ENCODE data around the gene EIF4B. TPM values are rescaled to one million over a fixed set of nuclear protein-coding genes. Genes with fewer than 3 reads are reported as not detected.
A peak's percentile ranks its signal among the peaks of the same experiment; 100 is the strongest.

Gene EIF4B
- total RNA-seq, 2 donors from 2014 or later, result 355 to 389 TPM

- no peak for ATAC-seq
- intact Hi-C loops (cut with DNase I, micrococcal nuclease), result no loop called here
- DNase-seq, result no peak
Measured at GRCh38 chr12:53076461-53076860, 70.2 kb downstream of the EIF4B start.

- DNase-seq (no peak), ATAC-seq (no peak)
- intact Hi-C loops (cut with DNase I, micrococcal nuclease), result no loop called here
Measured at GRCh38 chr12:53077030-53077429, 70.8 kb downstream of the EIF4B start.

GRCh38 chr12:53078425-53079225 is 72.4 kb downstream of the EIF4B start:
- DNase-seq (peak in 1 of 2 donors; percentile 74), ATAC-seq (peak; percentile 31)
- intact Hi-C loops (cut with DNase I, micrococcal nuclease), result no loop called here

- intact Hi-C loops (cut with DNase I, micrococcal nuclease), result no loop called here
- ATAC-seq, result peak; percentile 98
- DNase-seq, result peak; percentile 96 to 97
Measured at GRCh38 chr12:53079226-53080117, 73.2 kb downstream of the EIF4B start, which contains the start of gene SPRYD3. Gene SPRYD3, minus strand, starts transcription at chr12:53079390. Its CDS starts 57 bp downstream, at chr12:53079333.

- intact Hi-C loops (cut with DNase I, micrococcal nuclease), result no loop called here
- ATAC-seq (no peak), DNase-seq (no peak)
Measured at GRCh38 chr12:53082637-53083175, 76.5 kb downstream of the EIF4B start.

GRCh38 chr12:53086361-53086760 is 80.1 kb downstream of the EIF4B start:
- ATAC-seq (no peak), DNase-seq (no peak)
- intact Hi-C loops (cut with DNase I, micrococcal nuclease), result no loop called here

- ATAC-seq, result no peak
- no peak for DNase-seq
- intact Hi-C loops (cut with DNase I, micrococcal nuclease), result no loop called here
Measured at GRCh38 chr12:53090105-53090504, 83.8 kb downstream of the EIF4B start.

- DNase-seq, result no peak
- intact Hi-C loops (cut with DNase I, micrococcal nuclease), result no loop called here
- ATAC-seq, result no peak
Measured at GRCh38 chr12:53090554-53090953, 84.3 kb downstream of the EIF4B start.

GRCh38 chr12:53091756-53092155 is 85.5 kb downstream of the EIF4B start:
- intact Hi-C loops (cut with DNase I, micrococcal nuclease), result no loop called here
- DNase-seq, result no peak
- no peak for ATAC-seq

Small RNA genes lying within 50 kb of the gene (microRNA-seq; reads per million reads assigned to microRNA genes)
- gene MIR6757, result 0 reads per million in 2 donors

Other genes with a start within 250 kb of the EIF4B start
- gene KRT76, start 229.1 kb upstream of the EIF4B start, total RNA-seq, result not detected
- gene KRT3, start 210.3 kb upstream of the EIF4B start, total RNA-seq, result not detected
- gene KRT4, start 192.3 kb upstream of the EIF4B start, total RNA-seq, result not detected
- gene KRT79, start 172.1 kb upstream of the EIF4B start, total RNA-seq, result not detected
- not detected for gene KRT78, start 157.5 kb upstream of the EIF4B start, total RNA-seq
- 1,000 to 10,000 TPM; 4,047 to 4,291 TPM for gene KRT8, start 101.4 kb upstream of the EIF4B start, total RNA-seq
- 100 to 1,000 TPM; 815 to 912 TPM for gene KRT18, start 57.3 kb upstream of the EIF4B start, total RNA-seq
- gene TNS2, start 43.6 kb downstream of the EIF4B start, total RNA-seq, result 10 to 100 TPM; 31.4 to 35.6 TPM
- gene SPRYD3, start 72.9 kb downstream of the EIF4B start, total RNA-seq, result 10 to 100 TPM; 30.7 to 34.9 TPM
- 10 to 100 TPM; 16.9 to 24.5 TPM for gene IGFBP6, start 91.2 kb downstream of the EIF4B start, total RNA-seq
- gene SOAT2, start 97.0 kb downstream of the EIF4B start, total RNA-seq, result not detected
- gene ZNF740, start 174.3 kb downstream of the EIF4B start, total RNA-seq, result 10 to 100 TPM; 28.7 to 32.7 TPM
- gene CSAD, start 174.5 kb downstream of the EIF4B start, total RNA-seq, result 10 to 100 TPM; 22.8 to 28.7 TPM
- gene ITGB7, start 200.8 kb downstream of the EIF4B start, total RNA-seq, result 1 to 10 TPM; 4.6 to 9.1 TPM
- 10 to 100 TPM; 10.2 to 12.3 TPM for gene RARG, start 225.8 kb downstream of the EIF4B start, total RNA-seq

Data from left colon (tissue), 2 donors.